CD4-positive, alpha-beta T cell (primary cell): ENCODE measurements around the gene PFN1. TPM values are rescaled to one million over a fixed set of nuclear protein-coding genes. Genes with fewer than 3 reads are reported as not detected.
A peak's percentile ranks its signal among the peaks of the same experiment; 100 is the strongest.

Source experiments
- ATAC-seq: fragments of 200-7000 bp; cut with Tn5 transposase; one replicate; pipeline ENCODE4 v1.10.0; 2022; ENCODE audit warnings: mild to moderate bottlenecking; ENCODE audit not compliant: poor library complexity
- CTCF ChIA-PET: fragments of 350-600 bp; sonication (Branson Sonifier 250); formaldehyde crosslinking; loops from one replicate; lab custom pipeline; 2021; ENCODE audit warnings: antibody characterized with exemption, inconsistent platforms; lab: Charles Lee
- POLR2A ChIA-PET: fragments of 350-600 bp; sonication (Branson Sonifier 250); formaldehyde crosslinking; loops from one replicate; lab custom pipeline; 2021; ENCODE audit warnings: antibody characterized with exemption, inconsistent platforms; lab: Charles Lee
- DNase-seq, 14 experiments: peaks; one replicate each; pipeline ENCODE4 v3.0.0-alpha.2; 2013 to 2020; ENCODE audit warnings: mixed read lengths in 2 of 14
- H3K27ac ChIP-seq, 2 donors: one replicate each; pipeline versions ENCODE4 v1.5.1 to v1.7.0; 2013; ENCODE audit warnings: low read length in 2 of 2, low read depth in 1 of 2, mild to moderate bottlenecking in 1 of 2
- H3K27me3 ChIP-seq, 2 experiments: 1 replicate in 1 of 2; 2 replicates in 1 of 2; pipeline versions ENCODE4 v1.6.1 to v1.7.0; 2013; ENCODE audit warnings: low read length in 2 of 2, control low read depth in 1 of 2, mild to moderate bottlenecking in 1 of 2, moderate library complexity in 1 of 2; ENCODE audit not compliant: insufficient read depth in 2 of 2, control insufficient read depth in 1 of 2
- H3K36me3 ChIP-seq: one replicate; pipeline ENCODE4 v1.6.1; 2013; ENCODE audit warnings: low read length, control low read depth; ENCODE audit not compliant: insufficient read depth
- H3K4me1 ChIP-seq: one replicate; pipeline ENCODE4 v1.6.1; 2013; ENCODE audit warnings: low read length, control low read depth; ENCODE audit not compliant: insufficient read depth
- H3K4me3 ChIP-seq: one replicate; pipeline ENCODE4 v1.5.1; 2013; ENCODE audit warnings: mild to moderate bottlenecking, low read length, moderate library complexity
- H3K9me3 ChIP-seq, 2 experiments: 1 replicate in 1 of 2; 2 replicates in 1 of 2; pipeline versions ENCODE4 v1.6.1 to v1.7.0; 2013; ENCODE audit warnings: low read length in 2 of 2, mild to moderate bottlenecking in 2 of 2, control low read depth in 1 of 2, moderate library complexity in 1 of 2; ENCODE audit not compliant: control insufficient read depth in 1 of 2, insufficient read depth in 1 of 2
- H3K27ac Mint-ChIP-seq: one replicate; pipeline ENCODE4 v1.8.0; 2020; ENCODE audit warnings: mixed read lengths
- H3K27me3 Mint-ChIP-seq: one replicate; pipeline ENCODE4 v1.8.0; 2021; ENCODE audit warnings: mixed read lengths
- H3K36me3 Mint-ChIP-seq: one replicate; pipeline ENCODE4 v1.8.0; 2021; ENCODE audit warnings: low read depth, mixed read lengths
- H3K4me1 Mint-ChIP-seq: one replicate; pipeline ENCODE4 v1.8.0; 2021; ENCODE audit warnings: low read depth, mixed read lengths
- H3K4me3 Mint-ChIP-seq: one replicate; pipeline ENCODE4 v1.8.0; 2020; ENCODE audit warnings: mild to moderate bottlenecking, mixed read lengths
- H3K9me3 Mint-ChIP-seq: one replicate; pipeline ENCODE4 v1.8.0; 2020; ENCODE audit warnings: mixed read lengths
- CTCF ChIP-seq: fragments of 200-600 bp; IDR thresholded peaks from one replicate; pipeline ENCODE4 v1.8.0; 2022; ENCODE audit warnings: antibody characterized with exemption, mild to moderate bottlenecking
- intact Hi-C, 2 experiments: fragments of 100-400 bp; cut with DNase I in 1 of 2; cut with micrococcal nuclease in 1 of 2; formaldehyde crosslinking; loops; one replicate each; pipeline versions ENCODE4 v1.15.1 to v1.9.0; 2023 to 2025; cut with DNase I, micrococcal nuclease
- total RNA-seq, 174 experiments: library from RNA in 2 of 174; stranded (reverse) in 2 of 174; gene quantifications; one replicate each; pipeline ENCODE4 v1.2.3 and lab custom pipeline; 2021 to 2026

PFN1 gene
- total RNA-seq, 2 experiments from 2014 or later: 349 to 362 TPM

- H3K27ac Mint-ChIP-seq: peak within 1 kb of the TSS; percentile 94
- H3K27me3 ChIP-seq: no peaks in the 10 kb centered on the region
- no peaks in the 10 kb centered on the region for H3K36me3 ChIP-seq
- CTCF ChIA-PET: interaction anchor here (0.5 to 1.6 kb wide), 12 partner anchors 14 to 338 kb away, joined by 3 to 7 read pairs (median 3); partner anchors contain the start of genes ARRB2, CAMTA2, MED11 and RNF167
- H3K9me3 ChIP-seq: peaks cover 0 to 18% of the 10 kb centered on the region in 2 experiments
- H3K36me3 Mint-ChIP-seq: peaks cover 12% of the 10 kb centered on the region
- intact Hi-C loops: loop anchor here (1.0 to 5.0 kb wide), 4 partner anchors 39 to 336 kb away; partner anchors contain the start of genes GLTPD2 (in 1 of the 2), RNF167 (in 1 of the 2), SLC25A11 (in 1 of the 2) and VMO1 (in 1 of the 2)
- H3K4me1 ChIP-seq: peaks cover 54% of the 10 kb centered on the region
- H3K27ac ChIP-seq: no peak within 1 kb of the TSS
- no peaks in the 10 kb centered on the region for H3K9me3 Mint-ChIP-seq
- TF ChIP-seq CTCF: peak; percentile 89
- DNase-seq: peak; percentile 55 to 91 (median 70)
- H3K4me3 Mint-ChIP-seq: peak within 1 kb of the TSS; percentile 76
- H3K27me3 Mint-ChIP-seq: peaks cover 10% of the 10 kb centered on the region
- POLR2A ChIA-PET: interaction anchor here (0.9 to 5.9 kb wide), 6 partner anchors 36 to 193 kb away, joined by 3 to 54 read pairs (median 4); partner anchors contain the start of genes PFN1, RNF167, SLC25A11 and SPAG7
- H3K4me1 Mint-ChIP-seq: peaks cover 35% of the 10 kb centered on the region
- ATAC-seq: peak; percentile 33
- no peak within 1 kb of the TSS for H3K4me3 ChIP-seq
Measured at GRCh38 chr17:4903051-4903818, 45.1 kb downstream of the PFN1 start, which contains the start of gene CHRNE. Gene CHRNE, minus strand, starts transcription at chr17:4903098. Its CDS starts 35 bp downstream, at chr17:4903063.

- Histone ChIP-seq H3K36me3 (no peaks in the 10 kb centered on the region), H3K27ac (no peak overlapping the region), H3K4me3 (no peak overlapping the region), H3K4me1 (peaks cover 52% of the 10 kb centered on the region), H3K9me3 (peaks cover 0 to 18% of the 10 kb centered on the region in 2 experiments), H3K27me3 (no peaks in the 10 kb centered on the region)
- H3K36me3 Mint-ChIP-seq: peaks cover 19% of the 10 kb centered on the region
- H3K27me3 Mint-ChIP-seq: peaks cover 10% of the 10 kb centered on the region
- ChIA-PET CTCF (interaction anchor here (1.0 to 1.6 kb wide), 4 partner anchors 37 to 85 kb away, joined by 3 to 7 read pairs (median 4); partner anchors contain the start of genes CAMTA2, RNF167, SLC25A11 and SPAG7), POLR2A (interaction anchor here (0.9 to 5.9 kb wide), 7 partner anchors 37 to 193 kb away, joined by 3 to 54 read pairs (median 4); partner anchors contain the start of genes PFN1, RNF167, SLC25A11 and SPAG7)
- DNase-seq (peak in 1 of 14 experiments; percentile 36), ATAC-seq (no peak)
- H3K27ac Mint-ChIP-seq: peak overlapping the region; percentile 94
- no peak for TF ChIP-seq CTCF
- H3K4me1 Mint-ChIP-seq: peaks cover 37% of the 10 kb centered on the region
- H3K9me3 Mint-ChIP-seq: no peaks in the 10 kb centered on the region
- peak overlapping the region; percentile 76 for H3K4me3 Mint-ChIP-seq
- intact Hi-C loops: loop anchor here (5.0 kb wide), 3 partner anchors 40 to 335 kb away; partner anchors contain the start of genes GLTPD2 (in 1 of the 2), RNF167 (in 1 of the 2), SLC25A11 (in 1 of the 2) and VMO1 (in 1 of the 2)
Measured at GRCh38 chr17:4902540-4902939, 45.8 kb downstream of the PFN1 start.

GRCh38 chr17:4901648-4902344 is 46.5 kb downstream of the PFN1 start:
- Mint-ChIP-seq H3K4me3 (peak overlapping the region; percentile 87), H3K27ac (peak overlapping the region; percentile 94), H3K27me3 (peaks cover 10% of the 10 kb centered on the region), H3K4me1 (peaks cover 37% of the 10 kb centered on the region), H3K36me3 (peaks cover 25% of the 10 kb centered on the region), H3K9me3 (no peaks in the 10 kb centered on the region)
- ChIA-PET CTCF (interaction anchor here (1.2 to 1.5 kb wide), 2 partner anchors 79 to 85 kb away, joined by 3 read pairs; partner anchors contain the start of gene CAMTA2), POLR2A (interaction anchor here (0.9 to 5.9 kb wide), 8 partner anchors 7 to 192 kb away, joined by 3 to 54 read pairs (median 6); partner anchors contain the start of genes CAMTA2, RNF167, SLC25A11 and SPAG7)
- intact Hi-C loops: loop anchor here (5.0 kb wide), 3 partner anchors 41 to 334 kb away; partner anchors contain the start of genes GLTPD2 (in 1 of the 2), RNF167 (in 1 of the 2), SLC25A11 (in 1 of the 2) and VMO1 (in 1 of the 2)
- DNase-seq (peak in 6 of 14 experiments; percentile 18 to 70 (median 33)), ATAC-seq (no peak)
- H3K9me3 ChIP-seq: peaks cover 0 to 18% of the 10 kb centered on the region in 2 experiments
- peaks cover 2% of the 10 kb centered on the region for H3K36me3 ChIP-seq
- H3K4me3 ChIP-seq: peak overlapping the region; percentile 81
- H3K27me3 ChIP-seq: no peaks in the 10 kb centered on the region
- H3K27ac ChIP-seq: no peak overlapping the region
- no peak for TF ChIP-seq CTCF
- H3K4me1 ChIP-seq: peaks cover 52% of the 10 kb centered on the region
